ENCODE measurements around the gene THSD4. TPM values are rescaled to one million over a fixed set of nuclear protein-coding genes. Genes with fewer than 3 reads are reported as not detected.

The THSD4 gene
- total RNA-seq, 2 donors from 2014 or later: 71.2 to 150 TPM

DNA sequence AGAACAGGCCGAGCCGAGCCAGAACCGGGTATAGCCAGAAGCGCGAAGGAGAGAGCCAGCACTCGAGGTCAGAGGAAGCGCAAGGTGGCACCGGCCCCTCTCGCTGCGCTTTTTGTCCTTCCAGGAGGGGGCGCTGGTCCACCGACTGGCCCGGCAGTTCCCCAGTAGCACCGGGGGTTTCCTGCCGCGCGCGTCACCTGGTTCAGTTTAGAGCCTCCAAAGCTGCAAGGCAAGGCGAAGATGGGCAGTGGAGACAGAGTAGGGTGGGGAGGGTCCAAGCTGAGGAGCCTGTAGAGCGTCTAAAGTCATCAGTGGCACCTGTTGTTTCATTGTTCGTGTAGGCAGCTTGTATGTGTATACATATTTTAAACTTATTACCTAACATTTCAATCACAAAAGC lies 687.5 kb downstream of the THSD4 start:
- peaks cover 0 to 25% of the 10 kb centered on the region in 2 donors for H3K4me1 ChIP-seq (ENCODE audit: control insufficient read depth in 1 of 2, low read depth in 2 of 2)
- no peak overlapping the region for H3K4me3 ChIP-seq
- no peaks in the 10 kb centered on the region for H3K9me3 ChIP-seq
- ATAC-seq (ENCODE audit: insufficient number of reproducible peaks, low FRiP score, low read depth) (no peak), DNase-seq (ENCODE audit: low spot score) (no peak)
- H3K27me3 ChIP-seq (replicated peaks; ENCODE audit: insufficient read depth): no peaks in the 10 kb centered on the region
- TF ChIP-seq CTCF (IDR thresholded peaks at IDR 0.05): no peak
- no peak overlapping the region for H3K27ac ChIP-seq
- H3K36me3 ChIP-seq: no peaks in the 10 kb centered on the region

GRCh38 chr15:71804226-71804625 lies 689.0 kb downstream of the THSD4 start:
- no peak overlapping the region for H3K27ac ChIP-seq
- DNase-seq (ENCODE audit: low spot score) (no peak), ATAC-seq (ENCODE audit: insufficient number of reproducible peaks, low FRiP score, low read depth) (no peak)
- no peaks in the 10 kb centered on the region for H3K36me3 ChIP-seq
- H3K4me3 ChIP-seq: no peak overlapping the region
- H3K27me3 ChIP-seq (replicated peaks; ENCODE audit: insufficient read depth): no peaks in the 10 kb centered on the region
- peaks cover 0 to 30% of the 10 kb centered on the region in 2 donors for H3K4me1 ChIP-seq (ENCODE audit: control insufficient read depth in 1 of 2, low read depth in 2 of 2)
- no peak for TF ChIP-seq CTCF (IDR thresholded peaks at IDR 0.05)
- no peaks in the 10 kb centered on the region for H3K9me3 ChIP-seq

GRCh38 chr15:71804695-71805470 lies 689.6 kb downstream of the THSD4 start:
- Histone ChIP-seq H3K27ac (no peak overlapping the region), H3K36me3 (no peaks in the 10 kb centered on the region), H3K4me1 (ENCODE audit: control insufficient read depth in 1 of 2, low read depth in 2 of 2) (peaks cover 0 to 30% of the 10 kb centered on the region in 2 donors), H3K27me3 (replicated peaks; ENCODE audit: insufficient read depth) (no peaks in the 10 kb centered on the region), H3K4me3 (no peak overlapping the region), H3K9me3 (no peaks in the 10 kb centered on the region)
- ATAC-seq (ENCODE audit: insufficient number of reproducible peaks, low FRiP score, low read depth): no peak
- no peak for TF ChIP-seq CTCF (IDR thresholded peaks at IDR 0.05)
- no peak for DNase-seq (ENCODE audit: low spot score)

DNA sequence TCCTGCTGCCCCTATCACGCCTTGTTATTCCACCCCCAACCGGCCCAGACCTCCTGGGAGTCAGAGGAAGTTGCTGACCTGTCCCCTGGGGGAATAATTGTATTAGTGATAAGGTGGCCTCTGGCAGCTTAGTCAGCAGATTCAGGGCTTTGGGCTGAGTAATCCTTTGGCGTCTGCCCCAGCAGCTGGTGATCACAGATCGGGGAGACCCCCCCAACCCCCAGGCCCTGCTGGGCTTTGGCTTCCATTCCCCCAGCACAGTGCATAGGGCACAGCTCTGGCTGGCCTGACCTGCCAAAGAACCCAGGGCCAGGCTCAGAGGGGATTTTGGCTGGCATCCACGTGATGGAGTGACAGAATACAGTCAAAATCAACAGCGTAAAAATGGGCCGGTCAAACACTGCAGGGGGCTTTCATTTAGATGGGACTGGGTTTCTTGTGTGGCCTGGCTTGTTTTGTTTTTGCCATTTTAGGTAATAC lies 691.2 kb downstream of the THSD4 start:
- H3K4me3 ChIP-seq: no peak overlapping the region
- no peak for DNase-seq (ENCODE audit: low spot score)
- no peaks in the 10 kb centered on the region for H3K36me3 ChIP-seq
- no peaks in the 10 kb centered on the region for H3K9me3 ChIP-seq
- H3K27ac ChIP-seq: no peak overlapping the region
- no peaks in the 10 kb centered on the region for H3K27me3 ChIP-seq (replicated peaks; ENCODE audit: insufficient read depth)
- TF ChIP-seq CTCF (IDR thresholded peaks at IDR 0.05): no peak
- no peak for ATAC-seq (ENCODE audit: insufficient number of reproducible peaks, low FRiP score, low read depth)
- H3K4me1 ChIP-seq (ENCODE audit: control insufficient read depth in 1 of 2, low read depth in 2 of 2): peaks cover 0 to 23% of the 10 kb centered on the region in 2 donors

- Histone ChIP-seq H3K27ac (no peak overlapping the region), H3K9me3 (no peaks in the 10 kb centered on the region), H3K36me3 (no peaks in the 10 kb centered on the region), H3K4me3 (no peak overlapping the region), H3K27me3 (replicated peaks; ENCODE audit: insufficient read depth) (no peaks in the 10 kb centered on the region), H3K4me1 (ENCODE audit: control insufficient read depth in 1 of 2, low read depth in 2 of 2) (peaks cover 0 to 23% of the 10 kb centered on the region in 2 donors)
- no peak for ATAC-seq (ENCODE audit: insufficient number of reproducible peaks, low FRiP score, low read depth)
- TF ChIP-seq CTCF (IDR thresholded peaks at IDR 0.05): no peak
- no peak for DNase-seq (ENCODE audit: low spot score)
Observed at GRCh38 chr15:71807125-71807629, 691.9 kb downstream of the THSD4 start.

All from thoracic aorta (tissue), 2 donors.